Activated CD4-positive, alpha-beta T cell treated with anti-CD3 and anti-CD28 coated beads, Interleukin-2, amount 10 ng/mL, durations not matched to agents 7 days and 5 days (primary cell): ENCODE data around the gene CBFB. TPM values are rescaled to one million over a fixed set of nuclear protein-coding genes. Genes with fewer than 3 reads are reported as not detected.
"Not testable (repeated sequence)": the region's sequence is repeated elsewhere in the genome, so short reads cannot be mapped to it uniquely, and the experiment has no call there.

Source experiments
- CTCF ChIA-PET: fragments of 350-600 bp; sonication (Branson Sonifier 250); formaldehyde crosslinking; loops from one replicate; lab custom pipeline; 2021; ENCODE audit warnings: antibody characterized with exemption; lab: Charles Lee
- POLR2A ChIA-PET: fragments of 350-600 bp; sonication (Branson Sonifier 250); formaldehyde crosslinking; loops from one replicate; lab custom pipeline; 2021; ENCODE audit warnings: antibody characterized with exemption; lab: Charles Lee
- DNase-seq: peaks from one replicate; pipeline ENCODE4 v3.0.0-alpha.2; 2020
- H3K27ac Mint-ChIP-seq: one replicate; pipeline ENCODE4 v1.8.0; 2021; ENCODE audit warnings: mild to moderate bottlenecking, moderate library complexity, mixed read lengths
- H3K27me3 Mint-ChIP-seq: one replicate; pipeline ENCODE4 v1.8.0; 2021; ENCODE audit warnings: mixed read lengths
- H3K36me3 Mint-ChIP-seq: one replicate; pipeline ENCODE4 v1.8.0; 2021; ENCODE audit warnings: low read depth, mixed read lengths
- H3K4me1 Mint-ChIP-seq: one replicate; pipeline ENCODE4 v1.8.0; 2021; ENCODE audit warnings: mixed read lengths
- H3K4me3 Mint-ChIP-seq: one replicate; pipeline ENCODE4 v1.8.0; 2021; ENCODE audit warnings: mild to moderate bottlenecking, moderate library complexity, mixed read lengths
- H3K9me3 Mint-ChIP-seq: one replicate; pipeline ENCODE4 v1.8.0; 2021; ENCODE audit warnings: mixed read lengths
- total RNA-seq, 2 experiments: library from RNA; stranded (reverse); gene quantifications; one replicate each; pipeline ENCODE4 v1.2.3, GENCODE V29; 2021

The CBFB gene
- total RNA-seq, 2 experiments from 2014 or later, result 218 to 222 TPM

DNA sequence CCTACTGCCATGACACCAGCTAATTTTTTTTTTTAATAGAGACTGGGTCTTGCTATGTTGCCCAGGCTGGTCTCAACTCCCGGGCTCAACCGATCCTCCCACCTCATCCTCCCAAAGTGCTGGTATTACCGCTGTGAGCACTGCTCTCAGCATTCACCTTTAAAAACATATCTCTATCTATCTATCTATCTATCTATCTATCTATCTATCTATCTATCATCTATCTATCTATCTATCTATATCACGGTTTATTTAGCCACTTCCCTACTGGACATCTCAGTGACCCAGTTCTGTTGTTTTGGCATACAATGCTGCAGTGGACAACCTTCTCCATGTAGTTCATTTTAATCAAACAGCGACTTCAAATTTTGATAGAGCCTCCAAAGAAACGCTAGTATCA lies 79.5 kb downstream of the CBFB start:
- no peak for DNase-seq

DNA sequence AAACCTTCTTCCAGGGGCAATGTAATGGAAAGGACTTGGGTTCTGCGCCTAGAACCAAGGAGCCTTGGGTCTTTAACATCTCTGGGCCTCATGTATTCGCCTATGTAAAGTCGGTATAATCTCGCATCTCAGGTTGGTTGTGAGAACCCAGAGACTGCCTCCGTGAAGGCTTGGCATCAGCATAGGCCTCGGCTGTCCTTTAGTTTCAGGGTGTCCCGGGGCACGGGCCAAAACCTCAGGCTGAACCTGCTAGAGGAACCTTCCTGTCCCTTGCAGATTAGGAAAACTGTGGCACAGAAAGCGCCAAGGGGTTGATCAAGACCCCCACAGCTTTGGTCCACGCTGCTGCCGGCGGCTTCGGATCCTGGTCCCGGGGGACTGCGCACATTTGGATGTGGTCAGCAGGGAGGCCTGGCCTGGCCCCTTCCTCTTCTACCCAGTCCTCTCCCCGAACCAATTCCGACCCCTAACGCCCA lies 80.0 kb downstream of the CBFB start:
- ChIA-PET POLR2A (no interaction called here), CTCF (no interaction called here)
- Mint-ChIP-seq H3K4me1 (peaks cover 34% of the 10 kb centered on the region), H3K27ac (peak overlapping the region; percentile 76), H3K4me3 (peak overlapping the region; percentile 95), H3K27me3 (no peaks in the 10 kb centered on the region), H3K36me3 (peaks cover 8% of the 10 kb centered on the region), H3K9me3 (no peaks in the 10 kb centered on the region)
- DNase-seq, result no peak

More for the DNA sequence above, 79.5 kb downstream of the CBFB start:
- Mint-ChIP-seq H3K4me3 (no peak overlapping the region), H3K36me3 (peaks cover 8% of the 10 kb centered on the region), H3K27ac (no peak overlapping the region), H3K9me3 (no peaks in the 10 kb centered on the region), H3K4me1 (peaks cover 34% of the 10 kb centered on the region), H3K27me3 (no peaks in the 10 kb centered on the region)
- POLR2A ChIA-PET, result no interaction called here
- CTCF ChIA-PET, result interaction anchor here (0.6 to 0.9 kb wide), 2 partner anchors 26 to 41 kb away, joined by 3 to 4 read pairs; no protein-coding TSS in a partner anchor

DNA sequence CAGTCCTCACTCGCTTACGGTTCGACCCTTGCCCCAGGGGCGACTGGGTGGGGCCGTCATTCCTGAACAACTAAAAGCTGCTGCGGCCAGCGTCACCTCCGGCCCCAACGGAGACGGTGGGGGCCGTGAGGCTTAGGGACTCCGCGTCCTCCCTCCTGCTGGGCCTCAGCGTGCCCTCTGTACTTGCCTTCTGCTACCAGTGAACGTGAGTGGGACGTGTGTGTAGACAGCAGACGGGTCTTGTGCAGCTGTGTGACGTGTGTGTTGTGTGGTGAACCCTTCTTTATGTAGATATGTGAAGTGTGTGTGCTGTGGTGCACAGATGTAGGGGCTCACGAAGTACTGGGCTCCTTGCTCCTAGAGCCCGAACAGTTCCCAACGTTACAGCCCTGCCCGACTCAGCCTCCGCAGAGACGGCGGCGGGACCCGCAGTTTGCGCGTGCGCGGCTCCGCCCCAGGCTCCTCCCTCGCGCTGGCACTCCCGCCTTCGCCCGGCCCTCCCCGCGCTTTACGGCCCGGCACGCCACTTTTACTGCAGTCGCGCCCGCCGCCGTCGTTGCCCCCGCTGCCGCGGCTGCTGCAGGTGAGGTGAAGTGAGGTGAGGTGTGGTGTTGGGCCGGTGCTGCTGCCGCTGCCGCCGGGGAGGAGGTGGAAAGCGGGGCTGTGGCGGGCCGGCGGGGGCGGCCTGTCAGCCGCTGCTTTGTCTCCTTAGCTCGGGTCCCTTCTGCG lies 80.6 kb downstream of the CBFB start, which contains the start of gene PHAF1:
Gene PHAF1 (plus strand): TSS at position 535 of the 729 bp plus-strand sequence. CDS start 235 bp downstream, outside the sequence.
- Mint-ChIP-seq H3K36me3 (peaks cover 8% of the 10 kb centered on the region), H3K27me3 (no peaks in the 10 kb centered on the region), H3K4me1 (peaks cover 34% of the 10 kb centered on the region), H3K4me3 (peak within 1 kb of the TSS; percentile 95), H3K27ac (peak within 1 kb of the TSS; percentile 76), H3K9me3 (no peaks in the 10 kb centered on the region)
- ChIA-PET POLR2A (no interaction called here), CTCF (interaction anchor here (1.4 to 4.2 kb wide), 2 partner anchors 46 to 149 kb away, joined by 4 to 20 read pairs; partner anchors contain the start of gene CES3)
- peak; percentile 94 for DNase-seq

DNA sequence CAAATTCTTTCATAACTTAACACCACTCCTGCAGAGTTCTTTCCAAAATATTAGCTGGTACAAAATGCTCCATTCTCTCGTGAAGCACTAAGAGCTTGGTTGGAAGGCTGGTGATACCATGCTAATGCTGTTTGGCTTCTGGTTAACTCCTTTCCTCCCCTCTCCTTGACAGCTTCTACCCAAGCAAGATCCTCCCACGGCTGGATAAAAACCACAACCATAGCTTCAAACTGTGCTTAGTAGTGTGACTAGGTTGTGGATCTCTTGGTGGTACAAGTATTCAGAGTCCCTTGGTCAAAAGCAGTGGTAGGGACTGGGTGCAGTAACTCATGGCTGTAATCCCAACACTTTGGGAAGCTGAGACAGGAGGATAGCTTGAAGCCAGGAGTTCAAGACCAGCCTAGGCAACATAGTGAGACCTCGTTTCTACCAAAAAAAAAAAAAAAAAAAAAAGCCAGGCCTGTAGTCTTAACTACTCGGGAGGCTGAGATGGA lies 83.0 kb downstream of the CBFB start:
- ChIA-PET POLR2A (no interaction called here), CTCF (interaction anchor here (1.0 to 4.2 kb wide), 3 partner anchors 29 to 137 kb away, joined by 3 to 20 read pairs (median 5); partner anchors contain the start of gene SLC9A5)
- H3K27ac Mint-ChIP-seq, result no peak overlapping the region
- H3K36me3 Mint-ChIP-seq, result peaks cover 8% of the 10 kb centered on the region
- peak overlapping the region; percentile 2 for H3K4me3 Mint-ChIP-seq
- H3K9me3 Mint-ChIP-seq, result no peaks in the 10 kb centered on the region
- peaks cover 34% of the 10 kb centered on the region for H3K4me1 Mint-ChIP-seq
- H3K27me3 Mint-ChIP-seq, result no peaks in the 10 kb centered on the region
- DNase-seq, result no peak

DNA sequence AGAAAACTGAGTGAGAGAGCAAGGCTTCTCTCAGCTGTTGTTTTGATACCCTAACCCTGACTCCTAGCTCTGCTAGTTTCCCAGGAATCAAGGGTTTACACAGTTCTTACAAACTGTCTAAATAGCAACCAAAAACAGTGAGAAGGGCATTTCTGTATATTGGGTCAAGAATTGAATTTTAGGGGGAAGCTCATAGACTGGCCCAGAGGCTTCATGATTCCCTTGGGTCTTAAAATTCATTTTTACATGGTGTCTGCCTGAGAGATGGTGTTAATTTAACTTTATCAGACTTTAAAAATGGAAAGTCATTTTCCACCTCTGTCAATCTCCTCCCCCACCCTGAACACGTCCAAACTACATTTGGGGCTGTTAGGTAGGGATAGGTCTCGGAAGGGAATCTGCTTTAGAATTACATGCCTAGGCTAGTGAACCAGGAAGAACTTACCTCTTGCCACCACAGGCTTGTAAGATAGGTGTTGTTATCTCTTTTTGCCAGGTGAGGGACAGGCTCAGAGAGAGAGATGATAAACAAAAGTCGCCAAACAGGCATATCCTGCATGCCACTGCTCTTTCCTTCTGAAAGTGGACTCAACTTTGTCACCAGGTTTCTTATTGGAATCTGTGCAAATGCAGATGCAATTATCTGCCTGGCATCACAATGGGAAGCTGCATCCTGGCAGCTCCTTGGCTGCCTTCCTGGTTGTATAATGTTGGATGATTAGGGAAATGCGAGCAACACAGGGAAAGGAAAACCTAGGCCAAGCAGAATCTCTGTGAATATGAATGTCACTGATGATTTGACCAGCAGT lies 83.8 kb downstream of the CBFB start:
- H3K9me3 Mint-ChIP-seq, result no peaks in the 10 kb centered on the region
- POLR2A ChIA-PET, result no interaction called here
- CTCF ChIA-PET, result interaction anchor here (0.6 to 4.2 kb wide), 7 partner anchors 28 to 650 kb away, joined by 3 to 20 read pairs (median 5); partner anchors contain the start of gene SLC9A5
- H3K4me1 Mint-ChIP-seq, result peaks cover 34% of the 10 kb centered on the region
- no peak for DNase-seq
- no peaks in the 10 kb centered on the region for H3K27me3 Mint-ChIP-seq
- no peak overlapping the region for H3K4me3 Mint-ChIP-seq
- H3K36me3 Mint-ChIP-seq, result peaks cover 8% of the 10 kb centered on the region
- no peak overlapping the region for H3K27ac Mint-ChIP-seq

DNA sequence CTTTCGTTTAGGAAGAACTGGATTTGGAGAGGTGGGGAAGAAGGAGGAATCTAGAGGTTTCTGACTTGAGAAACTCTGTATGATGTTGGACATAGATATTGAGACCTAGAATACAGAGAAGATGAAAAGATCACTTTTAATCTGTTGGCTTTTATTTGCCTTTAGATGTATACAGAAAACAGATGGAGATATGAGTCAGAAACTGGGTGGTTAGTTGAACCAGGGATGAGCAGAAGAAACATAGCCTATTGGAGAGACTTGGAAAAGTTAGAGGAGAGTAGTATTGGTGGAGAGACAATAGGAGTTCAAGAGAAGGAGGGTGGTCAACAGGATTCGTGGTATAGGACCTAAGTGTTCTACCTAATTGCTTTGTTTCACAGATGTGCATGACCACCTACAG lies 85.8 kb downstream of the CBFB start:
- DNase-seq, result no peak
- CTCF ChIA-PET, result interaction anchor here (1.2 to 2.5 kb wide), 4 partner anchors 8 to 41 kb away, joined by 4 to 8 read pairs (median 5); no protein-coding TSS in a partner anchor
- Mint-ChIP-seq H3K27me3 (no peaks in the 10 kb centered on the region), H3K9me3 (no peaks in the 10 kb centered on the region), H3K27ac (no peak overlapping the region), H3K4me1 (peaks cover 29% of the 10 kb centered on the region), H3K4me3 (no peak overlapping the region), H3K36me3 (peaks cover 10% of the 10 kb centered on the region)
- POLR2A ChIA-PET, result no interaction called here

DNA sequence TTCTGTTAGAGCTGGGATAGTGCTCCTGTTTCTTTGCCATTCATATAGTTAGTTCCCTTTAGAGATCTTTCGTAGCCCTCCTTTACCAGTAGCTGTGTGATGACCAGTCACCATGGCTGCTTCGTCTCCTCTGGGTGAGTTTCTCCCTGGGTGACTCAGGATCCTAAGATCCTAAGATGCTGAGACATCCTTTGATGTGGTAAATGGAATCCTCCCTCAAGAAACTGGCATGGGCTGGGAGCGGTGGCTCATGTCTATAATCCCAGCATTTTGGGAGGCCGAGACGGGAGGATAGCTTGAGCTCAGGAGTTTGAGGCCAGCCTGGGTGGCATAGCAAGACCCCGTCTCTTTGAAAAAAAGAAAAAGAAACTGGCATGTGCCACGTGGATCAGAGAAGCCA lies 86.7 kb downstream of the CBFB start:
- H3K4me3 Mint-ChIP-seq, result no peak overlapping the region
- H3K4me1 Mint-ChIP-seq, result peaks cover 23% of the 10 kb centered on the region
- no peak overlapping the region for H3K27ac Mint-ChIP-seq
- no peak for DNase-seq
- no peaks in the 10 kb centered on the region for H3K9me3 Mint-ChIP-seq
- H3K36me3 Mint-ChIP-seq, result peaks cover 14% of the 10 kb centered on the region
- CTCF ChIA-PET, result interaction anchor here (0.6 to 2.5 kb wide), 6 partner anchors 9 to 77 kb away, joined by 3 to 8 read pairs (median 5); no protein-coding TSS in a partner anchor
- H3K27me3 Mint-ChIP-seq, result no peaks in the 10 kb centered on the region
- POLR2A ChIA-PET, result no interaction called here

DNA sequence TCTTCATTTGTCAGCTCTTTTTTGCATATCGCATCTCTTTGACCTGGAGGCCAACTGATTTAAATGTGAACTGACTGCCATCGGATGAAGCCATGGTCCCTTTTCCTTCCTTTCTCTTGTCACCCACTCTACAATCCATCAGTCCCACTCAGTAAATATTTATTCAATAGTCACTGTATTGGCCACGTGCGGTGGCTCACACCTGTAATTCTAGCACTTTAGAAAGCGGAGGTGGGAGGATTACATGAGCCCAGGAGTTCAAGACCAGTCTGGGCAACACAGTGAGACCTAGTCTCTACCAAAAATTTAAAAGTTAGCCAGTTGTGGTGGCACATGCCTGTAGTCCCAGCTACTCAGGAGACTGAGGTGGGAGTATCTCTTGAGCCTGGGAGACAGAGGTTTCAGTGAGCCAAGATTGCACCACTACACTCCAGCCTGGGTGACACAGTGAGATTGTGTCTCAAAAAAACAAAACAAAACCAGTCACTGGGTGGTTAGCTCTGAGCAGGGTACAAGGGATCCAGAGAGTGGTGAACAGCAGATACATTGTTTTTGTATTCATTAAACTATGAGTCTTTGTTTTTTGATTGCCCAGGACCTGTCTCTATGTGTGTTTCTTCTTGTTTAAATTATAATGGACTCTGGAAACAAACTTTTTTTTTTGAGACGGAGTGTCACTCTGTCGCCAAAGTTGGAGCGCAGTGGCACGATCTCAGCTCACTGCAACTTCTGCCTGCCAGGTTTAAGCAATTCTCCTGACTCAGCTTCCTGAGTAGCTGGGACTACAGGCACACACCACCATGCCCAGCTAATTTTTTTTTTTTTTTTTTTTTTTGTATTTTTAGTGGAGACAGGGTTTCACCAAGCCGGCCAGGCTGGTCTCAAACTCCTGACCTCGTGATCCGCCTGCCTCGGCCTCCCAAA lies 87.7 kb downstream of the CBFB start:
- no peak for DNase-seq
- Mint-ChIP-seq H3K27ac (no peak overlapping the region), H3K9me3 (no peaks in the 10 kb centered on the region), H3K27me3 (no peaks in the 10 kb centered on the region), H3K4me3 (no peak overlapping the region), H3K36me3 (peaks cover 17% of the 10 kb centered on the region), H3K4me1 (peaks cover 14% of the 10 kb centered on the region)
- ChIA-PET CTCF (interaction anchor here (0.6 to 2.5 kb wide), 6 partner anchors 10 to 78 kb away, joined by 3 to 8 read pairs (median 4); no protein-coding TSS in a partner anchor), POLR2A (no interaction called here)

DNA sequence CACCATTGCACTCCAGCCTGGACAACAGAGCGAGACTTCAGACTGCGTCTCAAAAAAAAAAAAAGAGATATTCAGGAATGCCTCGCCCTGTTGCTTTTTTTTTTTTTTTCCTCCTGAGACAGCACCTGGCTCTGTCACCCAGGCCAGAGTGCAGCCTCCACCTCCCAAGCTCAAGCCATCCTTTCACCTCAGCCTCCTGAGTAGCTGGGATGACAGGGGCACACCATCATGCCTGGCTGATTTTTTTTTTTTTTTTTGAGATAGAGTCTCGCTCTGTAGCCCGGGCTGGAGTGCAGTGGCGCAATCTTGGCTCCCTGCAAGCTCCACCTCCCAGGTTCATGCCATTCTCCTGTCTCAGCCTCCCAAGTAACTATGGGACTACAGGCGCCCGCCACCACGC lies 88.8 kb downstream of the CBFB start:
- no peak overlapping the region for H3K27ac Mint-ChIP-seq
- DNase-seq, result no peak
- peaks cover 5% of the 10 kb centered on the region for H3K4me1 Mint-ChIP-seq

DNA sequence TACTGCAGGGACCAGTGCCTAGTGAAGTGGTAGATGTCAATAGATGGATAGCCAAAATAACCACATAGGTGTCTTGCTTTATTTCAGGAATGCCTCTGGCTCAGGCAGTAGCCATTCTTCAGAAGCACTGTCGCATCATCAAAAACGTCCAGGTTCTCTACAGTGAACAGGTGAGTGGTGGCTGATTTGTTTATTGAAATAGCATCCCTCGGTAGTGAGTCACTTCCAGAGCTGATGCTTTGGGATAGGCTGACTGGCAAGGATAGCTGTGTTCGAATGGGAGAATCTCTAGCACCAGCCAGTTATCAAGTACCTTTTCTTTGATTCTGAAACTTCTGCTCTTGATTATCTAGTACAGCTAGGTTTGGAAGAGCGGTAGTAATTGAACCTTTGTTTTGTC lies 91.1 kb downstream of the CBFB start:
- ChIA-PET POLR2A (no interaction called here), CTCF (interaction anchor here (1.4 kb wide), 1 partner anchor 8 kb away, joined by 4 read pairs; no protein-coding TSS in a partner anchor)
- no peaks in the 10 kb centered on the region for H3K9me3 Mint-ChIP-seq
- H3K4me3 Mint-ChIP-seq, result no peak overlapping the region
- no peak for DNase-seq
- H3K27ac Mint-ChIP-seq, result peak overlapping the region; percentile 46
- no peaks in the 10 kb centered on the region for H3K27me3 Mint-ChIP-seq
- H3K4me1 Mint-ChIP-seq, result no peaks in the 10 kb centered on the region
- H3K36me3 Mint-ChIP-seq, result peaks cover 19% of the 10 kb centered on the region

More for the DNA sequence above, 88.8 kb downstream of the CBFB start:
- H3K4me3 Mint-ChIP-seq, result no peak overlapping the region
- H3K27me3 Mint-ChIP-seq, result no peaks in the 10 kb centered on the region
- POLR2A ChIA-PET, result no interaction called here
- peaks cover 17% of the 10 kb centered on the region for H3K36me3 Mint-ChIP-seq
- CTCF ChIA-PET, result interaction anchor here (0.6 to 1.6 kb wide), 4 partner anchors 38 to 502 kb away, joined by 3 to 4 read pairs (median 3); no protein-coding TSS in a partner anchor
- H3K9me3 Mint-ChIP-seq, result no peaks in the 10 kb centered on the region

DNA sequence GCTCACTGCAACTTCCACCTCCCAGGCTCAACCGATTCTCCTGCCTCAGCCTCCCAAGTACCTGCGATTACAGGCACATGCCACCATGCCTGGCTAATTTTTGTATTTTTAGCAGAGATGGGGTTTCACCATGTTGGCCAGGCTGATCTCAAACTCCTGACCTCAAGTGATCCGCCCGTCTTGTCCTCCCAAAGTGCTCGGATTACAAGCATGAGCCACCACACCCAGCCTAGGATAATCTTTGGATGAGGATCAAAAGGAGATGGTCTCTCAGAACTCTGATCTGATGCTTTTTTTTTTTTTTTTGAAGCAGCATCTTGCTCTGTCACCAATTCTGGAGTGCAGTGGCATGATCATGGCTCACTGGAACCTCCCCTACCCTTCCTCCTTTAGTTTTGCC lies 93.8 kb downstream of the CBFB start:
- DNase-seq, CTCF ChIA-PET, POLR2A ChIA-PET, H3K4me1 Mint-ChIP-seq, H3K27me3 Mint-ChIP-seq, H3K27ac Mint-ChIP-seq, H3K9me3 Mint-ChIP-seq, H3K4me3 Mint-ChIP-seq: not testable (repeated sequence)
- H3K36me3 Mint-ChIP-seq, result peaks cover 29% of the 10 kb centered on the region
